Ovary (tissue), 3 donors: ENCODE data around the gene PADI6.

Experiments
- CTCF ChIP-seq, 3 donors: fragments of 450-650 bp in 2 of 3; fragments of 200-600 bp in 1 of 3; IDR thresholded peaks; one replicate each; pipeline versions ENCODE4 v1.5.1 to v1.8.0; 2016 to 2022; ENCODE audit warnings: antibody characterized with exemption in 3 of 3, mild to moderate bottlenecking in 1 of 3
- EP300 ChIP-seq: sonication (generic); formaldehyde crosslinking; IDR thresholded peaks from one replicate; pipeline ENCODE4 v1.6.1; 2017; ENCODE audit warnings: antibody characterized with exemption
- POLR2A ChIP-seq: fragments of 450-650 bp; IDR thresholded peaks from one replicate; pipeline ENCODE4 v1.6.1; 2017; ENCODE audit warnings: antibody characterized with exemption, mild to moderate bottlenecking, moderate library complexity
- donor health status: DM: no; HTN: no; CAD: no.

- TF ChIP-seq CTCF (IDR thresholded peaks at IDR 0.05) (no peak), EP300 (no peak), POLR2A (no peak)
Measured at GRCh38 chr1:17427696-17428660, 56.0 kb downstream of the PADI6 start.
